GM19468 (cell line): Measurements from ENCODE around the gene MRGPRX4.

Source experiments
- ATAC-seq: cut with Tn5 transposase; IDR thresholded peaks from one replicate; pipeline ENCODE4 v1.9.1; 2021; ENCODE audit warnings: mild to moderate bottlenecking, moderate library complexity, moderate number of reproducible peaks; ENCODE audit not compliant: unreplicated experiment; ENCODE audit errors: extremely low read depth

MRGPRX4 gene

DNA sequence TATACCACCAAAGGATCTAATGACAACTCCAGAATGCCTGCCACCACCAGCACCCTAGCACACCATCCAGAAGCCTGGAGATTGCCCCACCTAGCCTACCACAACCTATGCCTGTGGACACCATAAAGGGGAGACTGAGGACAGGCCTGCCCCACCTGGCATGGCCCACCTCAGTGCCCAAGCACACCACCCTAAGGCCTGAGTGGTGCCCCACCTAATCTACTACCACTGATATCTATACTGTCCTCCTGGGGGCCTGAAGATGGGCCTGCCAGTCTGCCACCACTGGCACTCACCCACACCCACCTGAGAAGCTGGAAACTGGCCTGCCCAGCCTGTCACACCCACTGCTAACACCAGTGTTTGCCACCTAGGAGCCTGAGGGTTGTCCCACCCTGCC lies 32.1 kb downstream of the MRGPRX4 start:
- no peak for ATAC-seq

DNA sequence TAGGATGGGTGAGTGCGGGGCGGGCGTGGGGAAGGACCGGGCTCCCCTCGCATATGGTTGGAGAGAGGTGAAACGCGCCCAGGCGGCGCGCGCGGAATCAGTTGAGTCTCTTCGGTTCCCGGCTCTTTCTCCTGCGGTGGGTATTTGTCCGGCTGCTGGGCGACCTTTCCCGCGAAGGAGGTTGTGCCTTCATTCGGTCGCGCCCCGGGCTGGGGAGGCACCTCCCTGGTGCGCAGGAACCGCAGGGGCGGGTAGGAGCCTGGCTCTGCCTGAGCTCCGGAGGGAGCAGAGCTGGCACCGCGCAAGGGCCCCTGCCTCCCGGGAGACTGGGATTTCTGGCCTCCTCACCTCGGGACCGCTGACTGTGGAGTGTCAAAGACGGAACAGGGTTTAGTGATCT lies 36.4 kb downstream of the MRGPRX4 start:
- no peak for ATAC-seq

DNA sequence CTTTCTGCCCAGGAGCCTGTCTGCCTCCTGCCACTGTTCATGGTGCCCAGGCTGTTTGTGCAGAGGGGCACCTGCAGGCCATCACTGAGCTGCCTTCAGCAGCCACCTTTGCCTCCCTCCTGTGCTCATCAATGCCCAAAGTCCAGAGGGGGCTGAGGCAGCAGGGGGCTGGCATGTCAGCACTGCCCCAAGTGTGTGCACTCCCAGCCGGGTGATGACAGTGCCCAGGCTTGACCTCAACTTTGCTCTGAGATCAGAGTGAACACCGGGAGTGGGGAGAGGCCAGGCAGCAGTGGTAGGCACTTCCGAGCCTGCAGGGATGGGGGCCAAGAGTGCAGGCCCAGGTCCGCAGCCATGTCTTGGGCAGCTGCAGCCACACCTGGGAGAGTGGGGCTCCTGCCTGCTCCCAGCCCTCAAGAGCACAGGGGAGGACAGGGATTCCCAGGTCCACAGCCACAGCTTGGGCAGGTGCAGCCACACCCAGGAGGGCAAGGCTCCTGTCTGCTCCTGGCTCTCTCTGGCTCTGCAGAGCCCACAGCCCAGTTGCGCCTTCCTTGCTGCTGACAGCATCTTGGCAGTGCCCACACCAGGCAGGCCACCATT lies 48.7 kb downstream of the MRGPRX4 start:
- no peak for ATAC-seq

DNA sequence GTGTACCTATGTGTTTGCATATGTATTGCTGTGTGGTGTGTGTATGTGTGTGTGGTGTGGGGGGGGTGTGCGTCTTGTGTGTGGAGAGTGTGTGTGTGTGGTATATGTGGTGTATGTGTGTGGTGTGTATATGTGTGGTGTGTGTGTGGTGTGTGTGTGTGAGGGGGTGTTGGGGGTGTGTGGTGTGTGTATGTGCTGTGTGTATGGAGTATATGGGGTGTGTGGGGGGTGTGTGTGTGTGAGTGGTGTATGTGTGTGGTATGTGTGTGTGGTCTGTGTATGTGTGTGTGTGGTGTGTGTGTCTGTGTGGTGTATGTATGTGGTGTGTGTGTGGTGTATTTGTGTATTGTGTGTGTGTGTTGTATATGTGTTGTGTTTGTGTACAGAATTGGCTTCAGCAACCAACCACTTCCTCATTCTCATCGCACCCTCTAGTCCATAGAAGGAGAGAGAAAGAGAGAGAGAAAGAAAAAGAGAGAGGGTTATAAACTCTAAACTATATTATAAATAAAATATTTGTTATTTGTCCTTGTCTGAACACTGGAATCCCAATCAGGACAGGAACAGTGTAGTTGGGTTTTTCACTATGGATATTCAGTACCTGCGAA lies 50.3 kb downstream of the MRGPRX4 start:
- no peak for ATAC-seq
